ENCODE data around the gene RBM23.

RBM23 gene

GRCh38 chr14:22884738-22885523, 34.0 kb downstream of the RBM23 start:
- DNase-seq, result no peak

- no peak for DNase-seq
Observed at GRCh38 chr14:22884076-22884737, 34.7 kb downstream of the RBM23 start.

GRCh38 chr14:22883173-22883976, 35.6 kb downstream of the RBM23 start, which contains the start of gene REM2:
Gene REM2 (plus strand): TSS chr14:22883222. CDS start chr14:22883288, 66 bp downstream.
- no peak for DNase-seq

- no peak for DNase-seq
Observed at GRCh38 chr14:22882529-22883172, 36.3 kb downstream of the RBM23 start.

- DNase-seq, result no peak
Observed at GRCh38 chr14:22882064-22882463, 36.9 kb downstream of the RBM23 start.

GRCh38 chr14:22878271-22879246, 40.4 kb downstream of the RBM23 start:
- DNase-seq, result no peak

GRCh38 chr14:22877000-22877501, 41.9 kb downstream of the RBM23 start:
- no peak for DNase-seq

- no peak for DNase-seq
Observed at GRCh38 chr14:22875748-22876319, 43.1 kb downstream of the RBM23 start.

- no peak for DNase-seq
Observed at GRCh38 chr14:22875003-22875747, 43.8 kb downstream of the RBM23 start.

- no peak for DNase-seq
Observed at GRCh38 chr14:22872833-22873520, 46.0 kb downstream of the RBM23 start.

DNA sequence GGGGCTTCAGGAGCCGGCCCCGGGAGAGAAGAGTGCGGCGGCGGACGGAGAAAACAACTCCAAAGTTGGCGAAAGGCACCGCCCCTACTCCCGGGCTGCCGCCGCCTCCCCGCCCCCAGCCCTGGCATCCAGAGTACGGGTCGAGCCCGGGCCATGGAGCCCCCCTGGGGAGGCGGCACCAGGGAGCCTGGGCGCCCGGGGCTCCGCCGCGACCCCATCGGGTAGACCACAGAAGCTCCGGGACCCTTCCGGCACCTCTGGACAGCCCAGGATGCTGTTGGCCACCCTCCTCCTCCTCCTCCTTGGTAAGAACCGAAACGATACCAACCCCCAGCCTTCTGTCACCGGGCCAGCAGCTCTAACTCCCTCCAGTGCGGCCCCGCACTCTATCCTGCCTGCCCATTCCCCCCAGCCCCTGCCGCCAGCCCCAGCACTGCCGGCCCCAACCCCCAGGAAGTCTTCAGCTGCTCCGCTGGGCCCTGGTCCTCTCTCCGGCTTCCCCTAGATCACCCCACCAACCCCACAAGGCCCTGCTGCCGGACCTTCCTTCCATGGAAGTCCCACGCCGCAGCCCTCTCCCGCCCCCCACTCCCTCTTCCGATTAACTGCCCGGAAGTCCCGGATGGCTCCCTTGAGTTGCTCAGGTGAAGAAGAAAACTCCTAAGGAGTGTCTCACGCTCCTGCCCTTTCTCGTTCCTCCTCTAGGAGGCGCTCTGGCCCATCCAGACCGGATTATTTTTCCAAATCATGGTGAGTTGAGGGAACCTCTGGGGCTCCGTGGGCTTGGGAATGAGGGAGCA, 46.7 kb downstream of the RBM23 start:
- DNase-seq, result no peak

DNA sequence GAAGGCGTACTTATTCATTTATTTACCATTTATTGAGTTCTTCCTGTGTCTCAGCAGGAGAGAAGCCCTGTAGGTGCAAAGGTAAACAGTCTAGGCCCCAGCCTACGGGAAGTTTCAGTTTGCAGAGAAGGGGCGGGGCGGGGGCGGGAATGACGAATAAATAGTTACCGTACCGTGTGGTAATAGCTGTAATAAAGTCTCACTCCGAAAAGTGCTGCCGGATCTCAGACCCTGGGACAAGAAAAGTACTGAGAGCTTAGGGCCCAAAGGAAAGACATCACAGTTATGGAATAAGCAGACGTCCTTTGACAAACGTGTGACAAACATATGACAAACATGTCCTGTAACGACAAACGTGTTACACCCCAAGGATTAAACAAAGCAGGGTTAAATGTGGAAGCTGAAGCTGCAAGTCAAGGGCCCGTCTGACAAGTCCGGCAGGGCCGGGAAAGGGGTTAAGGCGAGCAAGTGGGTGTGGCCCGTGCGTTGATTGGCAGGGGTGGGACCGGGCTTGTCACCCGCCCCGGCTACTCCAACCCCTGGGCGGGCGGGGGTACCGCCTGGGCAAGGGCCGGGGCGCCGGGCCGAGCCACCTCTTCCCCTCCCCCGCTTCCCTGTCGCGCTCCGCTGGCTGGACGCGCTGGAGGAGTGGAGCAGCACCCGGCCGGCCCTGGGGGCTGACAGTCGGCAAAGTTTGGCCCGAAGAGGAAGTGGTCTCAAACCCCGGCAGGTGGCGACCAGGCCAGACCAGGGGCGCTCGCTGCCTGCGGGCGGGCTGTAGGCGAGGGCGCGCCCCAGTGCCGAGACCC, 47.5 kb downstream of the RBM23 start, which contains the start of gene LRP10:
Gene LRP10 (plus strand): TSS at position 517 of the 809 bp plus-strand sequence. CDS start 564 bp downstream, outside the sequence.
- peak; percentile 57 for DNase-seq

GRCh38 chr14:22870811-22871223, 48.1 kb downstream of the RBM23 start:
- DNase-seq, result no peak

- DNase-seq, result no peak
Observed at GRCh38 chr14:22866874-22867273, 52.1 kb downstream of the RBM23 start.

GRCh38 chr14:22865424-22866405, 53.2 kb downstream of the RBM23 start:
- DNase-seq, result no peak

GRCh38 chr14:22864979-22865378, 54.0 kb downstream of the RBM23 start:
- DNase-seq, result no peak

Measured in NCI-H446 treated with DMSO at 0.1 percent for 48 hours (cell line).